Activated effector memory CD4-positive, alpha-beta T cell treated with anti-CD3 and anti-CD28 coated beads, Interleukin-2, amount 50 U/mL, for 16 hours (primary cell): ENCODE results near the gene DACT1.
"Not testable (repeated sequence)": the region's sequence is repeated elsewhere in the genome, so short reads cannot be mapped to it uniquely, and the experiment has no call there.

Experiments used
- DNase-seq: peaks from one replicate; pipeline ENCODE4 v3.0.0-alpha.2; 2020

The DACT1 gene, protein sequence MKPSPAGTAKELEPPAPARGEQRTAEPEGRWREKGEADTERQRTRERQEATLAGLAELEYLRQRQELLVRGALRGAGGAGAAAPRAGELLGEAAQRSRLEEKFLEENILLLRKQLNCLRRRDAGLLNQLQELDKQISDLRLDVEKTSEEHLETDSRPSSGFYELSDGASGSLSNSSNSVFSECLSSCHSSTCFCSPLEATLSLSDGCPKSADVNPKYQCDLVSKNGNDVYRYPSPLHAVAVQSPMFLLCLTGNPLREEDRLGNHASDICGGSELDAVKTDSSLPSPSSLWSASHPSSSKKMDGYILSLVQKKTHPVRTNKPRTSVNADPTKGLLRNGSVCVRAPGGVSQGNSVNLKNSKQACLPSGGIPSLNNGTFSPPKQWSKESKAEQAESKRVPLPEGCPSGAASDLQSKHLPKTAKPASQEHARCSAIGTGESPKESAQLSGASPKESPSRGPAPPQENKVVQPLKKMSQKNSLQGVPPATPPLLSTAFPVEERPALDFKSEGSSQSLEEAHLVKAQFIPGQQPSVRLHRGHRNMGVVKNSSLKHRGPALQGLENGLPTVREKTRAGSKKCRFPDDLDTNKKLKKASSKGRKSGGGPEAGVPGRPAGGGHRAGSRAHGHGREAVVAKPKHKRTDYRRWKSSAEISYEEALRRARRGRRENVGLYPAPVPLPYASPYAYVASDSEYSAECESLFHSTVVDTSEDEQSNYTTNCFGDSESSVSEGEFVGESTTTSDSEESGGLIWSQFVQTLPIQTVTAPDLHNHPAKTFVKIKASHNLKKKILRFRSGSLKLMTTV

DNA sequence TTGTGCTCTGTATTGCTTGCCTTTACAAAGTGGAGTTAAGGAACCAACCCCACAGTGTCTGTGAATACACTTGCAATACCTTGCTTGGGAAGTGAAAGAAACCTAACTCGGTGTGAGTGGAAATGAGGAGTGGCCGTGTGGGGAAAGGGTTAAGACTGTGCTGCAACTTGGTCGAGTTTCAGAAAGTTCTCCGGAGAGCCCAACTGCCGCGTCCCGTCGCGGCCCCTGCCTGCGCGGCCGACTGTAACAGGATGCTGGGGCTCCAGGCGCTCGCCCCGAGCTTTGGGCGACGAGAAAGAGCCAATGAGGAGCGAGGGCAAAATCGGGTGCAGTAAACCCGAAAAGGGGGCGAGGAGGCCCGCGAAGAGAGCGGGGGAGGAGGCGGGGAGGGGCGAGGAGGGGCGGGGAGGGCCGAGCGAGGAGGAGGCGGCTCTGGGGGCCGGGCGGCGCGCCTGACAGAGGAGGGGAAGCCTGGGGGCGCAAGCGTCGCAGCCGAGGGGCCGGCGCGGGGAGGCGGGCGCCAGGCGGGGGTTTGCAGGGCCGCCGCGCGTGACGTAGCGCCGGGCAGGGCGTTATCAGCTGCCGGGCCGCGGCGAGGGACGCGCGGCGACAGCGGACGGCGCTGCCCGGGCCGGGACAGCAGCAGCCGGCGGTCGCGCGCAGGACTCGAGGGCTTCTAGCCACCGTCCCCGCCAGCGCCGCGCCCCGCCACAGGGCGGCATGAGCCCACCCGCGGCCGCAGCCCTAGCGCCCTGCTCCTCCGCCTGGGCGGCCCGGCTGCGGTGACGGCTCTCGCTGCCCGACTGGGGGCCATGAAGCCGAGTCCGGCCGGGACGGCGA lies at the start of gene DACT1:
Gene DACT1, plus strand, starts transcription at position 572 of the 840 bp plus-strand sequence. Its CDS starts 241 bp downstream, at position 813.
- DNase-seq = peak; percentile 71

DNA sequence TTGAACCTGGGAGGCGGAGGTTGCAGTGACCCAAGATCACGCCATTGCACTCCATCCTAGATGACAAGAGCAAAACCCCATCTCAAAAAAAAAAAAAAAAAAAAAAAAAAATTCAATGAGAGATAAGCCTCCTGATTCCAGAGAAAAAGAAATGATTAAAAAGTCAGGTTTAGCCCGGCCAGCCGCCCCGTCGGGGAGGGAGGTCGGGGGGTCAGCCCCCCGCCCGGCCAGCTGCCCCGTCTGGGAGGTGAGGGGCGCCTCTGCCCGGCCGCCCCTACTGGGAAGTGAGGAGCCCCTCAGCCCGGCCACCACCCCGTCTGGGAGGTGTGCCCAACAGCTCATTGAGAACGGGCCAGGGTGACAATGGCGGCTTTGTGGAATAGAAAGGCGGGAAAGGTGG lies 49.4 kb upstream of the DACT1 start:
- DNase-seq = not testable (repeated sequence)

DNA sequence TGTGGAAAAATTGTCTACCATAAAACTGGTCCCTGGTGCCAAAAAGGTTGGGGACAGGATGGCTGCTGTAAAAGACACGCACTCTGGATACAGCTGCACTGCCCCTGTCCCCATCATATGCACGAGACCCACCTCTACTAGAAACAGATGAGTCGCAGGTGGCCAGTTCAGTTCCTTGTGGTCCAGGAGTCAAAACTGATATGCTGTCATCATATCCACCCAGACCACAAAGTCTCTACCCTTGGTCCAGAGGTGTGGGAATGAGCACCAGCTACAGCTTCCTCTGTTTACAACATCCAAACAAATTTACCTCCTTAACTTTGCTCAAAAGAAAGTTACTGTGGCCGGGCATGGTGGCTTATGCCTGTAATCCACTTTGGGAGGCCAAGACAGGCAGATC lies 43.8 kb upstream of the DACT1 start:
- no peak for DNase-seq

DNA sequence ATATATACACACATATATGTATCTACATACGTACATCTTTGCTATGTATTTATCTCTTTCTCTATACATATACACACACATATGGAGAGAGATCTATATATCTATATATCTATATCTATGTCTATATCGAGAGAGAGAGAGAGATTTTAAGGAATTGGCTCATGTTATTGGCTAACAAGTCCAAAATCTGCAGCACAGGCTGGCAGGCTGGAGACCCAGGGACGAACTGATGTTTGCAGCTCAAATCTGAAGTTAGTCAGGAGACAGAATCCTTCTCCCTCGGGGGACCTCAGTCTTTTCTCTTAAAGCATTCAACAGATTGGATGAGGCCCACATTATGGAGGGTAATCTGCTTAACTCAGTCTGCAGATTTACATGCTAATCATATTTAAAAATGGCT lies 40.7 kb upstream of the DACT1 start:
- no peak for DNase-seq

DNA sequence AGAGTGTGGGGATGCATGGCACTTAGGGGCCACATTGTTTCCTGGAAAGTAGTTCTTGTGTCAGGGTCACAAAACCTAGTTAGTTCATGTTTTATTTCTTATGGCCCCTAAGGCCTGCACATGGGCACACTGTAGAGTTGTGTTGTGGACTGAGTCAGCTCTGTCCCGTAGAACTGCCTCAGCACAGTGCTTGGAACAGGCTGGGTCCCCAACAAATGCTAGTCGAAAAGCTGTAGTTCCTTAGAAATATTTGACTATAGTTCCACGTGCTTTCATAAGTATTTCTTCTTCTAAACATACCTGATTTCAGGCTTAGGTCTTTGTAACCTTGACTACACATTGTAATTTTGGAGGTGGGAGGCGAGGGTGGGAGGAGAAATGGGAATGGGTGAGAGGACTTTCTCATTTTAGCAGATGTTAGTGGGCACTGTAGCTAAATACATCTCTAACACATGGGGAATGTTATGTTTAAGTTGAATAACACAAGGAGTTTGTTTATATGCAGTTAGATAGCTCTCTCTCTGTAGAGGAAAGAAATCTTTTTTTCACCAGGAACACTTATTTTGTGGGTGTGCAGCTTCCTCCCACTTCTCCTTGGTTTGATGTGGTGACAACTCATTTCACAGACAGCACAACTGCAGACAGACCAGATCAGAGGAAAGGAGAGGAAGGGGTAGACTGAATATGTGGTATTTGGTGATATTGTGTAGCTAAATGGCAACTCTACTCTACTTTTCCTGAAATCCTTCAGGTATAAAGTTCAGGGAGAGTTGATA lies 39.5 kb upstream of the DACT1 start:
- DNase-seq = no peak

DNA sequence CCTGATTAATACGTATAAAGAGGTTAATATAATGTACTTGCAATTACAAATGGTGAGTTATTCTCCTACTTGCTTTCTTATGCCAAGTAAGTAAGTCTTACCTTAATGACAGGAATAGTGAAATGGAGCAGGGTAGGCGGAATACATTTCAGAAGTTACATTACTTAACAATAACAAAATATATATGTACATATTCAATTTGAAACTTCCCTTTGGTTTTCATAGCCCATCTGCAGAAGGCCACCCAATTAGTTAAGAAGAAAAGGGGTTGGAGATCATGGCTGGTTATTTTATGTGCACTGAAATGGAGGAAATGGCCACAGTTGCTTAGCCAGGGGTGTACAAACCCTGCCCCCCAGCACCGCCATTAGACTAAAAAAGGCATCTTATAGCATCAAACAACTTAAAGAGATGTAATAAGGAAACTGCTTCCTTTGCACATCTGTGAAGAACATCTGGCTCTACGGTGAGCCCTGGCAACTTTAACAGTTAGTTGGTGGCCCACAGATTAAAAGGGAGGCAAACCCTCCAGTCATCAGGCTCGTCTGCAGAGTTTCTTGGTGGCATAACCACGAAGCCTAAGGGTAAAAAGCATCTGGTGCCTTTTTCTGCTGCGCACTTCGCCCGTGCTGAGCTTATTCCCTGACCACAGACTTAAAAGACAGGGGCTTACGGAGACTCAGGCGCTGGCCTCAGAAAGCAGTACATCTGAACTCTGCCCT lies 38.8 kb upstream of the DACT1 start:
- DNase-seq = no peak

DNA sequence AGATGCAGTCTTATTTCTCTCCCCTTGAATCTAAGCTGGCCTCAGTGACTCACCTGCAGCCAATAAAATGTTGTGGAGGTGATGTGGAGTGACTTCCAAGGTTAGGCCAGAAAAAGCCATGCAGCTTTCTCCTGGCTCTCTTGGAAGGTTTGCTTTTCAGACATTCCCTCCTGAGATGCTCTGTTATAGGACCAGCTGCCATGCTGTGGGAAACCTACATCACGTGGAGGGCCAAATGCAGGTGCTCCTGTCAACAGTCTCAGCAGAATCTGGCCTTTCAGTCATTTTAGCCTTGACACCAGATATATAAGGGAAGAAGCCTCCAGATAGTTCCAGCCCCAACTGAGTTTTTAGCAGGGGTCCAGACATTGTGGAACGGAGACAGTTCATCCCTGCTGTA lies 38.1 kb upstream of the DACT1 start:
- no peak for DNase-seq

DNA sequence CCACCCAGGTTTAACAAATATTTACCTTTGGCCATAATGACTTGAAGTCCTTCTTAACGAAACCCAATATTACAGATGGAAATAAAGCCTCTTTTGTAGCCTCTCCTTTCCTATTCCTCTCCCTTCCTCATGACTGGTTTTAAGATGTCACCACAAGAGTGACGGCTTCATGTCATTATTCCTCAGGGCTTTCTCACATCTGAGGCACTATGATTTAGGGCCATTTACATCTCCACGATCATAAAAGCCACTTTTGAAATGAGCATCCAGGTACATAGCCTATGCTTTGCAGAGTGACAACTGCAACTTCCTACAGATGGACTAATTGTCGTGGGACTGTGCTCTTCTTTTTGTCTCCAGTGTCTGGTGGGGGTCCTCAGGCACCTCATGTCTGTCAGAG lies 32.3 kb upstream of the DACT1 start:
- no peak for DNase-seq

DNA sequence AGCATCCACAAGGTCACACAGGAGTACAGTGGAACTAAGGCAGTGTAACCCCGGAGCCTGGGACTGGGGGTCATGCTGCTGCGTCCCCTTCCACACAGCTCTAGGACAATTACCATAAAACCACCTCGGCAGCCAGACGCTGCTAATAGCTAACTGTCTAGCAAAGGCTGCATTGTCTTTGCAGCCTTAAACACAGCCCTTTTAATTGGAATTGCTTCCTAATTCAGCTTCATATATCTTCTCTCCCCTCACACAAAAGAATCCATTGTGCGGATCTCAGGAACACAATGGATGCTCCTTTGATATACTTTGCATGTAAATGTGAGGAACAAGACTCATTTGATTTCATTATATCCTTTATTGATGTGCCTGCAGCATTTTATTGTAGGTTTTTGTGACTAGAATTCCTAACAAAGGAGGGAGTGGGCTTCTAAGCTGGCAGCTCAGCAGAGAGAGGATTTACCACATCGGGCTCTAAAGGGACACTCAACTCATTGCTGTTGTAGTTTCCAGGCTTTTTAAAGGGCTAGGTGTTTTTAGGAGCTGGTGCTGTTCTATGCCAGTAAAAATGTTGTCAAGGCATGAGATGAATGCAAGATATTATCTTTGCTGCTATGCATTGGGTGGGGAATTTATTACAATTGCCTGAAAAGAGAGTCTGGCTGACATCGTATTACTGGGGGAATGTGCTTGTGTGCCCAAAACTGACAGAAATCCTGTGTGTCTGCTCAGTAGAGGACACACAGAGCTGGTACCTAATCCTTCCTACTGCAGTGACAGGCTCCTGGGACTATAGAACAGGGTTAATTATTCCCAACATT lies 30.4 kb upstream of the DACT1 start:
- no peak for DNase-seq

DNA sequence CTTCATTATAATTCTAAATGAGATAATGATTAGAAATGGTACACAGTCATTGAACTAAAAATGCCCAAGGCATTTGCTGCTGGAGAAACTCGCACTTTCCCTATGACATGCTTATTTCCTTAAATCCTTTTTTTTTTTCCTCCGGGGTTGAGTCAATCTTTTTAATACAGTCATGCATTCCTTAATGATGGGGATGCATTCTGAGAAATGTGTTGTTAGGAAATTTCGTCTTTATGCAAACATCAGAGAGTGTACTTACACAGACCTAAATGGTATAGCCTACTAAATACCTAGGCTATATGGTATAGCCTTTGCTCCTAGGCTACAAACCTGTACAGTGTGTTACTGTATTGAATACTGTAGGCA lies 29.8 kb upstream of the DACT1 start:
- no peak for DNase-seq

DNA sequence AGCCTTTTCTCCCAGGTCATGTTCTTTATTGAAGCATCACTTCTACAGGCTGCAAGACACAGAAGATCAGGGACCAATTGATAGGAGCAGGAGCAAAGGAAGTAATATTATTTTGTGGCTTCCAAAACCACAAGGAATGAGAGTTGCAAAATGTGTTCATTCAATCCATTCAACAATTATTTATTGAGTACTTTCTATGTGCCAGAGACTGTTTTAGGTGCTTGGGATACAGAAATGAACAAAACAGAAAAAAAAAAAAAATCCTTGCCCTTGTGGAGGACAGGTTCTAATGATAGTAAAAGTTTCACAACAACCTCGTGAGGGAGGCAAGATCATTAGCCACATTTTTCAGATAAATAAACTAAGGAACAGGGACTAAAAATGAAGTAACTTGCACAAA lies 20.1 kb upstream of the DACT1 start:
- DNase-seq = no peak

DNA sequence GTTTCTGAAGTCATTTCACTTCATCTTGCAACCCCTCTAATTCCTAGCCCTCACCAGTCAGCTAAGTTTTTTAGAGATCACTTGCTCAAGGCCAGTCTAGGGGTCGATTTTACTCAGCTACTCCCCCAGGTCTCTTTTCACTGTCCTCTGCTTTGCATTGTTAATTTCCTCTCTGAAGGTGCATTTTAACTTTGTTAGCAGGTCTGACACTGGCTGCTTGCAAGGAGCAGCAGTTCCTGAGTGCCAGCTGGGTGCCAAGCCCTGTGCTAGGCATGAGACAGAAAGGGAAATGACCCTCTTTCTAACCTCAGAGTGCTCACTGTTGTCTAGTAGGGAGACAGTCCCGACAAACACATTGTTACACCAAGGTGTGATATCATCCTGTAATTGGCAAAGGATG lies 17.8 kb upstream of the DACT1 start:
- no peak for DNase-seq

DNA sequence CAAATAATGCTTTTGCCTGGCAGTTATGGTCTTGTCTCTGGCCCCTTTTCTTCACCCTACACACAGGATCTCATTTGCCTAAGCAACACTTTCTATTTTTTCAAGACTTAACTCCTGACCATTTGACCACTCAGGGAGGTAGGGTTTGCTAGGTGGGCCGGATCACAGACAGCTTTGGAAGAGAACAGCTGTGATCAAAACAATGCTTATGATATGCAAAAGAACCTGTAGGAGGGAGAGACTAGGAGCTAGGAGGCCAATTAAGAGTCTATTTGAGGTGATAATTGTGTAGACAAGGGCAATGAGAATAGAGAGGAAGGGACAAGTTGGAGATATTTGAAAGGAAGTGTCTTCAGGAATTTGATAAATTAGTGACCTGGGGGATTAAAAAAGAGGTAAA lies 12.3 kb upstream of the DACT1 start:
- DNase-seq = no peak

DNA sequence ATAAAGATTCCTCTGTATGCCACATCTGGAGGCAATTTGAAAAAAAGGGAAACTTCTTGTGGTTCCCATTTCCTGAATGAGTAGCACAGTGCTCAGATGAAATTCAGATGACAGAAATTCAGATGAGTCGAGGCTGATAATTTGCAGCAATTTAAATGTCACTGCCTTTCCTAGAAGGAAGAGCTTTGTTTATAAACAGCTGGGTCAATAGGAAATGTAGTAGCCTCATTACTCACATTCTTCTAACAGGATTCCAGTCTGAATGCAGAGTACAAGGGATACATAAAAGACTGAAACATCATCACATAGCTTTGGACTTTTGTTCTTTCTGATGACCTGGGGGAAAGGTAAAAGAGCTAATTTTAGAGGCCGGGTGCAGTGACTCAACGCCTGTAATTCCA lies 11.3 kb upstream of the DACT1 start:
- no peak for DNase-seq

DNA sequence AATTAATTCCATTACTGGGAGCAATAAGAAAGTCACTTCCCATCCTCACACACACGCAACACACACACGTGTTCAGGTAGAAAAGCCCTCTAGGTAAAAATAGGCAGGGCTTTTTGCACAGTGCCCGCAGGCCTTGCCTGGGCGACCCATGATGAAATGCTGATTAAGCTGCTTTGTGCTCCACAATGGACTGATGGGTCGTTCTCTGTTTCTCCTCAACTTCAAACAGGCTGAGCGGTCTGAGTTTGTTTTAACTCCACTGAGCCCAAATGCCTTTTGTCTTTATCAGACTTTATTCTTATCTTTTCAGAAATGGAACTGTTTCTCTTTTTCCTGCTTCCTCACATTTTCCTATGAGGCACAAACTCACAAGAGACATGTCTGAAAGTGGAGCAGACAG lies 9.4 kb upstream of the DACT1 start:
- DNase-seq = no peak

DNA sequence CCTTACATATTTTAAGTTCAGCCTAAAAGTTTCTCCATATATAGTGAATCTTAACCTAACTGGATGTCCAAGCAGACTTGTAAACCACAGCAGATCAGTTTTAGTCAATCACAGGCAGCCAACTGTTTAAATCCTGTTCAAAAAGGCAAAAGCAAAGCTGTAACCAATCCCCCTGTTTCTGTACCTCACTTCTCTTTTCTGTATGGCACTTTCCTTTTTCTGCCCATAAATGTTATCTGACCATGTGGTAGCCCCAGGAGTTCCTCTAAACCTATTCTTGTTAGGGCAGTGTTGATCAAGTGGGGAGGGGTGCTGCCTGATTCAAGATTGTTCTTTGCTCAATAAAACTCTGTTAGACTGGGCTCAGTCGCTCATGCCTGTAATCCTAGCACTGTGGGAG lies 8.5 kb upstream of the DACT1 start:
- no peak for DNase-seq

DNA sequence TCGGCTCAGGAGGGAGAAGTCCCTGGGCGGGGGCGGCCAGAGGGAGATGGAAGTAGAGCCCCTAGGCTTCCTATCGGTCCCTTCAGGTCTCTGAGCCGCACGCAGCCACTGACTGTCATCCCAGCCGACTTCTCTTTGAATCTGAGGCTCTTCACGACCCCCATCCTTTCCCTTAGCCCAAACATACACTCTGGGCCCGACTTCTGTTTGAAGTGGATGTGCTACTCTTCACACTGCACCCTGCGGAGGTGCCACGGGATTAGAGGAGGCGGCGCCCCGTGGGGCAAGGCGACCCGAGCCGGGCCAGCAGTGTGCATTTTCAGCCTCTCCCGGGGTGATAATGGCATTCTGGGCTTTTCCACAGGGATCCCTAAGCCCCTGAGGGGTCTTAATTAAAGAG lies 6.0 kb upstream of the DACT1 start:
- DNase-seq = no peak

DNA sequence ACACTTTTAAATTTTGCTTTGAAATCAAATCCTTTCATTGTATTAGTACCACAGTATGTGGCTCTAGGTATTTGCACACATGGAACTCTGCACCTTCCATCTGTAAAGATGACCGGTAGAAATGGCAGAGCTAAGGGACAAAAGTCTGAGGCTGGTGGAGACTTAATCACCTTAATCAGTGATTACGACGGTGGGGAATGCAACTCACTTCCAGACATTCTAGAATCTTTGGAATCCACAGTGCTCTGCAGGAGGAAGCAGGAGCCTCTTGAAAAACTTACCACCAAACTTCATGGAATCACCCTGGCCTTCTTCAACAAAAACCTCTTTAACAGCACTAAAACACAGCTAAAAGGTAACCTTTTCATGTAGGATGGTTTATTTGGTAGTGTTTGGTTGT lies 3.9 kb upstream of the DACT1 start:
- DNase-seq = no peak

DNA sequence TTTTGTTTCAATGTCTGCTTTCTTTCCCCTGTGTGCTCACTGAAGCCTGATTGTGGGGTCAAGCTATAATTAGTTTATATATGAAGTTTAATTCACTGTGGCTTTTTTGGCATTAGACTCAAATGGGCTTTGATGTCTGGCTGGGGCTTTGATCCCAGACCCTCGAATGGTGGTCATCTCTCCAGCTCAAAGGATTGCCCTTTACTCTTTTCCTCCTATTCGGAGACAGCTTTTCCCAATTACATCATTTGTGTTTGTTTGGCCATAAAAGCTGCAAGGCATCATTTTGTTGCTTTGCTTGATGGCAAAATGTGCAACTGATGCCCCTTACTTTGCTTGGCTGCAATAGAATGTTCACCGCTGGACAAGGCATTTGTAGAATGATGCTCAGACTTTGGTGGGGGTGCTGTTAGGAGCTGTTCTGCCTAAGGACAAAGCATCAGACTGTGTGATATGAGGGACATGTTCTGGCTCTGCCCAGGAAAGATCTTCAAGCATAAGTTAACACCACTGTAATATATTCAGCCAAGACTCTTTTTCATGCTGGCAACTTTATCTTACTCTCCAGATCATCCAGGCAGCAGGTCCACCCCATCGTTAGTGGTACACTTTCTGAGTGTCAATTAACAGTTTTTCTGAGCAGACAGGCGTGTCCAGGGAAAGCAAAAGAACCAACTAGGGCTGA lies 3.2 kb upstream of the DACT1 start:
- no peak for DNase-seq

DNA sequence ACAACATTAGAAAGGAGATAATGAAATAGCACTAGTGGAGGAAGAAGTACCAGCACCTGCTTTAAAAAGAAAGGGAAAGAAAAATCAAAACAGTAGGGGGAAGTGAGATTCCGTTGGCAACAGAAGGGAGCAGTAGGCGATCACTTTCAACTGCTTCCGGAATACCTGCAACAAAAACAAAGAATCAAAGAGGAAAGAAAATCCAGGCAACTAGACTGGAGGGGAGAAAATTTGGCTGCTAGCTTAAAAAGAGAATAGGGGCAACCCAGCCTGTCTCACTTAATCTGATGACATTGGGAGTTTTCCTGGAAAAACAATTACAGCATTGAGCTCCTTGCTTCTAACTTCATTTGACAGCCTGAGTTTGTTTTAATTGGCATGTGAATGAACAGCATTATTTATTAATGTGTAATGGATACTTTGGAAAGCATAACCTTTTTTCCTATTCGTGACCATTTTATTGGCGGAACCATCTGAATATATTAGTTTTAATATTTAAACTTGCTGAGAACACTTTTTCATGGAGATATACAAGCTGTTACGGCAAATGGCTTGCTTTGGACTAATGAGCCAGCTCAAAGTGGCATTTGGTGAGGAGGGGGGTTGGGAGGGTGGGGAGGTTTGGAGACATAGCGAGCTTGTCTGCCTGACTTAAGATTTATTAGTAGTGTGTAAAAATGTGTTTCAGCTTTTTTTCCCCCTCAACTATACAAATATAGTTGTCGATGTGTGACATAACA lies 2.5 kb upstream of the DACT1 start:
- DNase-seq = no peak
